ENCODE measurements around the gene ECI2. TPM values are rescaled to one million over a fixed set of nuclear protein-coding genes. Genes with fewer than 3 reads are reported as not detected.

ECI2 gene, protein sequence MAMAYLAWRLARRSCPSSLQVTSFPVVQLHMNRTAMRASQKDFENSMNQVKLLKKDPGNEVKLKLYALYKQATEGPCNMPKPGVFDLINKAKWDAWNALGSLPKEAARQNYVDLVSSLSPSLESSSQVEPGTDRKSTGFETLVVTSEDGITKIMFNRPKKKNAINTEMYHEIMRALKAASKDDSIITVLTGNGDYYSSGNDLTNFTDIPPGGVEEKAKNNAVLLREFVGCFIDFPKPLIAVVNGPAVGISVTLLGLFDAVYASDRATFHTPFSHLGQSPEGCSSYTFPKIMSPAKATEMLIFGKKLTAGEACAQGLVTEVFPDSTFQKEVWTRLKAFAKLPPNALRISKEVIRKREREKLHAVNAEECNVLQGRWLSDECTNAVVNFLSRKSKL
- 54.5 and 58.3 TPM in 2 replicates for total RNA-seq

GRCh38 chr6:4134841-4135664 is at the start of gene ECI2:
Gene ECI2 (minus strand): TSS chr6:4135575. CDS start chr6:4135560, 15 bp downstream.

GRCh38 chr6:4078691-4079471 is 56.5 kb downstream of the ECI2 start, which contains the start of gene FAM217A:
Gene FAM217A (minus strand): TSS chr6:4079137. CDS start chr6:4077414, 1,723 bp downstream.

Other genes starting within 250 kb of the ECI2 start
- not detected in 2 replicates for gene FAM217A, start 56.4 kb downstream of the ECI2 start, total RNA-seq

Measured in cardiac atrium fibroblast (primary cell).